GM12878 (cell line): Measurements from ENCODE around the gene NOX1. TPM values are rescaled to one million over a fixed set of nuclear protein-coding genes. Genes with fewer than 3 reads are reported as not detected.

Experiments
- ATAC-seq: fragments of 200-7000 bp; cut with Tn5 transposase; 3 replicates; pipeline ENCODE4 v1.9.1; 2020; ENCODE audit warnings: mild to moderate bottlenecking, moderate library complexity
- BruUV-seq: library from RNA; stranded (reverse); fragments of 400-500 nt; replicated peaks from 2 replicates; lab custom pipeline; 2021; lab: Mats Ljungman, UMichigan
- CTCF ChIA-PET: fragments of 300-600 bp; sonication (Branson Sonifier 250); formaldehyde crosslinking; extraction: SDS; loops from one replicate; lab custom pipeline; 2021; ENCODE audit warnings: inconsistent platforms; lab: Yijun Ruan, JAX
- POLR2A ChIA-PET: fragments of 350-600 bp; formaldehyde crosslinking; extraction: SDS; loops from one replicate; lab custom pipeline; 2021; ENCODE audit warnings: inconsistent platforms; lab: Charles Lee
- RAD21 ChIA-PET: fragments of 300-600 bp; sonication (Branson Sonifier 250); formaldehyde crosslinking; loops from one replicate; lab custom pipeline; 2023; ENCODE audit warnings: antibody characterized with exemption; ENCODE audit not compliant: unreplicated experiment; lab: Charles Lee
- SMC1A ChIA-PET: fragments of 300-600 bp; sonication (Branson Sonifier 250); formaldehyde crosslinking; loops from one replicate; lab custom pipeline; 2023; ENCODE audit not compliant: unreplicated experiment, uncharacterized antibody; lab: Charles Lee
- DNase-seq: peaks from one replicate; pipeline ENCODE4 v3.0.0-alpha.2; 2011; ENCODE audit warnings: low read depth, low spot score
- FAIRE-seq: peaks from 3 replicates; lab custom pipeline; 2011; peaks lifted over from hg19 to GRCh38; lab: Jason Lieb, UNC
- H2AFZ ChIP-seq: 2 replicates; pipeline ENCODE4 v1.6.0; 2011; ENCODE audit warnings: low read depth, low read length, control low read depth; ENCODE audit not compliant: control insufficient read depth
- H3K27ac ChIP-seq: 2 replicates; pipeline ENCODE4 v1.5.1; 2011; ENCODE audit warnings: control low read depth; ENCODE audit not compliant: control insufficient read depth, insufficient read depth
- H3K27me3 ChIP-seq, 2 experiments: replicated peaks in 1 of 2; 2 replicates each; pipeline versions ENCODE4 v1.6.0 to v1.6.1; 2011; ENCODE audit warnings: low read length in 1 of 2; ENCODE audit not compliant: control insufficient read depth in 2 of 2, insufficient read depth in 2 of 2
- H3K36me3 ChIP-seq, 2 experiments: 2 replicates each; pipeline ENCODE4 v1.5.1; 2011; ENCODE audit warnings: low read length in 1 of 2; ENCODE audit not compliant: control insufficient read depth in 2 of 2, insufficient read depth in 2 of 2
- H3K4me1 ChIP-seq: 2 replicates; pipeline ENCODE4 v1.6.1; 2011; ENCODE audit warnings: mild to moderate bottlenecking, low read length, moderate library complexity, mixed read lengths; ENCODE audit not compliant: control insufficient read depth, insufficient read depth
- H3K4me2 ChIP-seq: 2 replicates; pipeline ENCODE4 v1.6.0; 2011; ENCODE audit warnings: control low read depth; ENCODE audit not compliant: control insufficient read depth, insufficient read depth
- H3K4me3 ChIP-seq: fragments of 200-600 bp; sonication (generic); 2 replicates; pipeline ENCODE4 v1.5.1; 2016
- H3K79me2 ChIP-seq: 2 replicates; pipeline ENCODE4 v1.6.0; 2011; ENCODE audit warnings: low read length; ENCODE audit not compliant: control insufficient read depth, insufficient read depth
- H3K9ac ChIP-seq: 2 replicates; pipeline ENCODE4 v1.8.0; 2011; ENCODE audit warnings: low read length, control low read depth, mixed read lengths; ENCODE audit not compliant: control insufficient read depth, insufficient read depth
- H3K9me3 ChIP-seq: replicated peaks from 3 replicates; pipeline ENCODE4 v1.5.1; 2011; ENCODE audit warnings: mild to moderate bottlenecking, low read length; ENCODE audit not compliant: control insufficient read depth, insufficient read depth
- H4K20me1 ChIP-seq: 2 replicates; pipeline ENCODE4 v1.6.0; 2011; ENCODE audit not compliant: control insufficient read depth, insufficient read depth
- CHD2 ChIP-seq: IDR thresholded peaks from 2 replicates; pipeline ENCODE4 v1.6.1; 2011; ENCODE audit warnings: low read depth, low read length, improper control_type of control experiment, borderline replicate concordance
- FOXK2 ChIP-seq: fragments of 450-650 bp; IDR thresholded peaks from 2 replicates; pipeline ENCODE4 v1.6.1; 2017; ENCODE audit warnings: mild to moderate bottlenecking, moderate library complexity
- HDAC2 ChIP-seq: fragments of 200-600 bp; sonication (generic); IDR thresholded peaks from 2 replicates; pipeline ENCODE4 v1.6.1; 2017
- IKZF1 ChIP-seq: fragments of 450-650 bp; conservative IDR thresholded peaks from 2 replicates; pipeline ENCODE4 v1.6.1; 2017; ENCODE audit warnings: antibody characterized with exemption, mild to moderate bottlenecking
- IKZF2 ChIP-seq, 2 experiments: fragments of 450-650 bp; IDR thresholded peaks; 2 replicates each; pipeline ENCODE4 v1.6.1; 2017; ENCODE audit warnings: mild to moderate bottlenecking in 2 of 2, moderate library complexity in 2 of 2
- KAT2A ChIP-seq: conservative IDR thresholded peaks from 2 replicates; pipeline ENCODE4 v1.6.1; 2011; ENCODE audit warnings: low read depth, low read length; ENCODE audit not compliant: control insufficient read depth
- NR2C1 ChIP-seq: fragments of 450-650 bp; IDR thresholded peaks from 2 replicates; pipeline ENCODE4 v1.6.1; 2017; ENCODE audit warnings: antibody characterized with exemption, mild to moderate bottlenecking, moderate library complexity
- NR2F1 ChIP-seq: fragments of 450-650 bp; conservative IDR thresholded peaks from 2 replicates; pipeline ENCODE4 v1.6.1; 2017; ENCODE audit warnings: mild to moderate bottlenecking
- PBX3 ChIP-seq: IDR thresholded peaks from 2 replicates; pipeline ENCODE4 v1.6.1; 2011; ENCODE audit warnings: mild to moderate bottlenecking, low read depth, low read length, moderate library complexity; ENCODE audit not compliant: insufficient replicate concordance
- RB1 ChIP-seq: fragments of 450-650 bp; formaldehyde crosslinking; IDR thresholded peaks from 2 replicates; pipeline ENCODE4 v1.6.1; 2017; ENCODE audit warnings: mild to moderate bottlenecking, borderline replicate concordance
- RCOR1 ChIP-seq: conservative IDR thresholded peaks from 2 replicates; pipeline ENCODE4 v1.6.1; 2012; ENCODE audit warnings: low read depth, low read length, improper control_type of control experiment
- SPI1 ChIP-seq: IDR thresholded peaks from 2 replicates; pipeline ENCODE4 v1.6.1; 2011; ENCODE audit warnings: low read depth, mild to moderate bottlenecking, low read length, moderate library complexity, borderline replicate concordance; ENCODE audit not compliant: insufficient read depth
- SRF ChIP-seq, 2 experiments: IDR thresholded peaks; 2 replicates each; pipeline ENCODE4 v1.6.1; 2011; ENCODE audit warnings: low read depth in 2 of 2, low read length in 2 of 2, mild to moderate bottlenecking in 1 of 2, moderate library complexity in 1 of 2
- TARDBP ChIP-seq: IDR thresholded peaks from 2 replicates; pipeline ENCODE4 v1.6.1; 2016; ENCODE audit warnings: borderline replicate concordance
- ZZZ3 ChIP-seq: IDR thresholded peaks from 2 replicates; pipeline ENCODE4 v1.6.1; 2011; ENCODE audit warnings: low read depth; ENCODE audit not compliant: control insufficient read depth, insufficient read length
- WGBS: methylation state at CpG from one replicate; pipeline ENCODE4 v1.1.6; 2016; ENCODE audit warnings: low lambda C conversion rate; ENCODE audit not compliant: insufficient replicate concordance, insufficient coverage; ENCODE audit errors: missing lambda C conversion rate; 5-methylcytosine and 5-hydroxymethylcytosine counted together
- in situ Hi-C: fragments of 300-500 bp; cut with MboI; formaldehyde crosslinking; loops from 9 replicates; pipeline ENCODE4 v1.14.3; 2018; ENCODE audit warnings: mixed read lengths
- intact Hi-C: fragments of 100-400 bp; cut with micrococcal nuclease; formaldehyde crosslinking; loops from one replicate; pipeline ENCODE4 v1.14.2; 2022; ENCODE audit not compliant: unreplicated experiment
- polyA plus RNA-seq, 11 experiments: library from polyadenylated mRNA; depleted of rRNA in 4 of 11; unstranded in 6 of 11; stranded (reverse) in 5 of 11; fragments of >200 nt; fragmentation: Nextera tagmentation in 4 of 11; fragmentation: Illumina TruSeq in 1 of 11; extraction: Ambion mirVana in 4 of 11; extraction: Trizol in 1 of 11; gene quantifications; 1 replicate in 1 of 11; 2 replicates in 10 of 11; pipeline versions ENCODE4 v1.2.1 to v1.2.3, GENCODE V29; 2011 to 2016; ENCODE audit warnings: inconsistent platforms in 2 of 11, missing spikeins in 2 of 11, low read depth in 1 of 11
- total RNA-seq, 4 experiments: library from RNA; depleted of rRNA in 3 of 4; stranded (reverse); fragments of >200 nt in 3 of 4; fragmentation: Illumina TruSeq in 1 of 4; extraction: Trizol in 1 of 4; gene quantifications; 2 replicates each; pipeline versions ENCODE4 v1.2.1 to v1.2.3, GENCODE V29; 2013 to 2021
- TF ChIP-seq, protein P1 (sequence below): fragments of 450-650 bp; formaldehyde crosslinking; IDR thresholded peaks from 2 replicates; pipeline ENCODE4 v1.4.0; 2022; ENCODE audit warnings: mild to moderate bottlenecking, moderate library complexity
- TF ChIP-seq, protein P2 (sequence below): fragments of 450-650 bp; IDR thresholded peaks from 2 replicates; pipeline ENCODE4 v1.6.1; 2017; ENCODE audit warnings: mild to moderate bottlenecking, low read depth, inconsistent platforms; ENCODE audit not compliant: poor library complexity, severe bottlenecking

NOX1 gene
- total and polyA plus RNA-seq, 10 of the 15 experiments (the other 5 are each of a cell fraction or from before 2014, with no cell fraction given): 0.03 to 0.09 (median 0.08) TPM; not detected in 6

DNA sequence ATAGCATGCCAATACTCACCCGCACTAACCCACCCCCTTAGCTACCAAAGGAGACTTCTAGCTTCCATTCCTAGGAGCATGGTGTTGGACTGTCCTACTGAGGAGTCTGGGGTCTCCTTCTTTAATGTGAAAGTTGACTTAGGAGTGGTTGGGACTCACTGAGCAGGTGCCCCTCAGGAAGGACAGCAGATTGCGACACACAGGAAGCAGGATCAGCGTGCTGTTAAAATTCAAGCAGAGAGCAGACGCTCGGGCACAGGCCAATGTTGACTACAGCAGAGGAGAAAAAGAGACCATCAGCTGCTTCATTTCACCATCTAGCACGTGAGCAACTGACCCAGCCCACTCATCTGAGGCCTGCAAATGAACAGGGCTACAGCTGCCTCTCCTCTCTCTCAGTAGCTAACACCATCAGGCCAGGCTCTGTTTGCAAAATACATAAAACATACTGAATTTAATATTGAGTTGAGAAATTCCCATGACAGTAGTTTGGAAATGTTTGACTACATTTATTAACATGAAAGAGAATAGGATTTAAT lies 10.8 kb downstream of the NOX1 start:
- in situ Hi-C loops: no loop called here
- no peak for FAIRE-seq

More for the DNA sequence above, 10.8 kb downstream of the NOX1 start:
- no peak for TF ChIP-seq ZZZ3
- TF ChIP-seq, protein P1, sequence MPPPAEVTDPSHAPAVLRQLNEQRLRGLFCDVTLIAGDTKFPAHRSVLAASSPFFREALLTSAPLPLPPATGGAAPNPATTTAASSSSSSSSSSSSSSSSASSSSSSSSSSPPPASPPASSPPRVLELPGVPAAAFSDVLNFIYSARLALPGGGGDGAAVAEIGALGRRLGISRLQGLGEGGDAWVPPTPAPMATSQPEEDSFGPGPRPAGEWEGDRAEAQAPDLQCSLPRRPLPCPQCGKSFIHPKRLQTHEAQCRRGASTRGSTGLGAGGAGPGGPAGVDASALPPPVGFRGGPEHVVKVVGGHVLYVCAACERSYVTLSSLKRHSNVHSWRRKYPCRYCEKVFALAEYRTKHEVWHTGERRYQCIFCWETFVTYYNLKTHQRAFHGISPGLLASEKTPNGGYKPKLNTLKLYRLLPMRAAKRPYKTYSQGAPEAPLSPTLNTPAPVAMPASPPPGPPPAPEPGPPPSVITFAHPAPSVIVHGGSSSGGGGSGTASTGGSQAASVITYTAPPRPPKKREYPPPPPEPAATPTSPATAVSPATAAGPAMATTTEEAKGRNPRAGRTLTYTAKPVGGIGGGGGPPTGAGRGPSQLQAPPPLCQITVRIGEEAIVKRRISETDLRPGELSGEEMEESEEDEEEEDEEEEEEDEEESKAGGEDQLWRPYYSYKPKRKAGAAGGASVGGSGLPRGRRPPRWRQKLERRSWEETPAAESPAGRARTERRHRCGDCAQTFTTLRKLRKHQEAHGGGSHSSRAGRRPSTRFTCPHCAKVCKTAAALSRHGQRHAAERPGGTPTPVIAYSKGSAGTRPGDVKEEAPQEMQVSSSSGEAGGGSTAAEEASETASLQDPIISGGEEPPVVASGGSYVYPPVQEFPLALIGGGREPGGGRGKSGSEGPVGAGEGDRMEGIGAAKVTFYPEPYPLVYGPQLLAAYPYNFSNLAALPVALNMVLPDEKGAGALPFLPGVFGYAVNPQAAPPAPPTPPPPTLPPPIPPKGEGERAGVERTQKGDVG: no peak
- TF ChIP-seq NR2F1: no peak
- TF ChIP-seq RCOR1: no peak
- no peak for TF ChIP-seq RB1
- no peak for TF ChIP-seq SRF (IDR thresholded peaks at IDR 0.05; ENCODE audit: low read depth in 2 of 2, low read length in 2 of 2)
- no peak for TF ChIP-seq TARDBP
- no peak for TF ChIP-seq PBX3
- TF ChIP-seq, protein P2, sequence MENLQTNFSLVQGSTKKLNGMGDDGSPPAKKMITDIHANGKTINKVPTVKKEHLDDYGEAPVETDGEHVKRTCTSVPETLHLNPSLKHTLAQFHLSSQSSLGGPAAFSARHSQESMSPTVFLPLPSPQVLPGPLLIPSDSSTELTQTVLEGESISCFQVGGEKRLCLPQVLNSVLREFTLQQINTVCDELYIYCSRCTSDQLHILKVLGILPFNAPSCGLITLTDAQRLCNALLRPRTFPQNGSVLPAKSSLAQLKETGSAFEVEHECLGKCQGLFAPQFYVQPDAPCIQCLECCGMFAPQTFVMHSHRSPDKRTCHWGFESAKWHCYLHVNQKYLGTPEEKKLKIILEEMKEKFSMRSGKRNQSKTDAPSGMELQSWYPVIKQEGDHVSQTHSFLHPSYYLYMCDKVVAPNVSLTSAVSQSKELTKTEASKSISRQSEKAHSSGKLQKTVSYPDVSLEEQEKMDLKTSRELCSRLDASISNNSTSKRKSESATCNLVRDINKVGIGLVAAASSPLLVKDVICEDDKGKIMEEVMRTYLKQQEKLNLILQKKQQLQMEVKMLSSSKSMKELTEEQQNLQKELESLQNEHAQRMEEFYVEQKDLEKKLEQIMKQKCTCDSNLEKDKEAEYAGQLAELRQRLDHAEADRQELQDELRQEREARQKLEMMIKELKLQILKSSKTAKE: no peak
- TF ChIP-seq SPI1: no peak
- TF ChIP-seq KAT2A: no peak
- no peak for TF ChIP-seq IKZF1
- TF ChIP-seq CHD2: no peak
- TF ChIP-seq HDAC2: no peak
- no peak for TF ChIP-seq IKZF2 (IDR thresholded peaks at IDR 0.05)
- no peak for TF ChIP-seq NR2C1
- no peak for TF ChIP-seq FOXK2
- TF ChIP-seq, all 136 proteins: peak for 0
- no peaks in the 10 kb centered on the region for H3K9me3 ChIP-seq
- ATAC-seq (no peak), DNase-seq (no peak)
- BruUV-seq: no TSS peak
- ChIA-PET CTCF (interaction anchor here (0.5 kb wide), 1 partner anchor 92 kb away, joined by 3 read pairs; no protein-coding TSS in a partner anchor), RAD21 (no interaction called here), SMC1A (interaction anchor here (1.0 kb wide), 1 partner anchor 79 kb away, joined by 3 read pairs; no protein-coding TSS in a partner anchor), POLR2A (no interaction called here)
- H3K9ac ChIP-seq: no peak overlapping the region
- H3K79me2 ChIP-seq: no peaks in the 10 kb centered on the region
- no peaks in the 10 kb centered on the region for H3K27me3 ChIP-seq
- H3K4me1 ChIP-seq: no peaks in the 10 kb centered on the region
- no peak overlapping the region for H2AFZ ChIP-seq
- H3K4me2 ChIP-seq: no peak overlapping the region
- 40% methylated on average over 6 of the region's 6 CpGs for WGBS
- intact Hi-C loops: no loop called here
- no peak overlapping the region for H3K4me3 ChIP-seq
- H3K27ac ChIP-seq: no peak overlapping the region
- H3K36me3 ChIP-seq: no peaks in the 10 kb centered on the region
- H4K20me1 ChIP-seq: no peaks in the 10 kb centered on the region
